GDM1 (cell line): ENCODE measurements around the gene SULT1B1.

Experiments used
- DNase-seq: peaks from one replicate; lab custom pipeline; 2025; lab: John Stamatoyannopoulos, UW

The SULT1B1 gene

DNA sequence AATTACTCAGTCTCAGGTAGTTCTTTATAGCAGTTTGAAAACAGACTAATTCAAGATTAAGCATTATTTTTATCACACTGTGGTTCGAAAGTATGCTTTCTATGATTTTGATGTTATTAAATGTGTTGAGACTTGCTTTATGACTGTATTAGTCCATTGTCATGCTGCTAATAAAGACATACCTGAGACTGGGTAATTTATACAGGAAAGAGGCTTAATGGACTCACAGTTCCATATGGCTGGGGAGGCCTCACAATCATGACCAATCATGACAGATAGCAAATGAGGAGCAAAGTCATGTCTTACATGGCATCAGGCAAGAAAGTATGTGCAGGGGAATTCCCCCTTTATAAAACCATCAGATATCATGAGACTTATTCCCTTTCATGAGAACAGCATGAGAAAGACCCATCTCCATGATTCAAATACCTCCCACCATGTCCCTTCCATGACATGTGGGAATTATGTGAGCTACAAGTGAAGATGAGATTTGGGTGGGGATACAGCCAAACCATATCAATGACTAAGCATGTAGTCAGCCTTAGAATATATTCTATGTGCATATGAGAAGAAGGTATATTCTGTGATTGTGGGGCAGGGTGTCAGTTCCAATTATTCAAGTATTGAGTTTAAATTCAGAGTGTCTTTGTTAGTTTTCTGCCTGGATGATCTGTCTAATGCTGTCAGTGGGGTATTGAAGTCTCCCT lies 62.7 kb downstream of the SULT1B1 start:
- DNase-seq = no peak

DNA sequence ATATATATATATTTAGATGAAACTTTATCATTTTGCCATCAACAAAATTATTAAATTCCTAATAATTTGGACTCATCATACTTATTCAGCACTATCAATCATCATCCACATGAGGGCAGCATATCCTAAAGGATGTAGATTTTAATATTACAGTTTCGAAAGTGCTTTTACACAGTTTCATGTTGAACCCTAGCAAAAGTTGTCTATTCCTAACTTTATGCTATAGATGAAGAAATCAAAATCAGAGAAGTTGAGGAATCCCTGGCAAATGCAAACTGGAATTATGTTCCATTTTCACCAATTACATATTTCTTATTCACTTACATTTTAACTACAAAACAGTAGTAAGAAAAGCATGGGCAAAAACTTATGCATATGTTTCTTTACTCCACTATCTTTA lies 70.8 kb downstream of the SULT1B1 start:
- no peak for DNase-seq

DNA sequence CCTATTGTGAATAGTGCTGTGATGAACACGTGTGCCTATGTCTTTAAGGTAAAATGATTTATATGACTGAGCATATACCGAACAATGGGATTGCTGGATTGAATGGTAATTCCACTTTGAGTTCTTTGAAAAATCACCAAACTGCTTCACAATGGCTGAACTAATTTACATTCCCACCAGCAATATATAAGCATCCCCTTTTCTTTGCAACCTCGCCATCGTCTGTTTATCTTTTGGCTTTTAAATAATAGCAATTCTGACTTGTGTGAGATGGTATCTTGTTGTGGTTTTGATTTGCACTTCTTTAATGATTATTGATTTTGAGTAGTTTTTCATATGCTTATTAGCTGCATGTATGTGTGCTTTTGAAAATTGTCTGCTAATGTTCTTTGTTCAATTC lies 75.6 kb downstream of the SULT1B1 start:
- DNase-seq = no peak
